ENCODE data around the gene FOXK2. TPM values are rescaled to one million over a fixed set of nuclear protein-coding genes. Genes with fewer than 3 reads are reported as not detected.

FOXK2 gene
- total RNA-seq, 2 experiments from 2014 or later = 76.2 to 144 TPM

GRCh38 chr17:82565551-82565950 is 46.0 kb downstream of the FOXK2 start:
- H3K36me3 ChIP-seq (ENCODE audit: insufficient read depth, low read length) = peaks cover 74% of the 10 kb centered on the region
- no peak for DNase-seq (ENCODE audit: low spot score)

DNA sequence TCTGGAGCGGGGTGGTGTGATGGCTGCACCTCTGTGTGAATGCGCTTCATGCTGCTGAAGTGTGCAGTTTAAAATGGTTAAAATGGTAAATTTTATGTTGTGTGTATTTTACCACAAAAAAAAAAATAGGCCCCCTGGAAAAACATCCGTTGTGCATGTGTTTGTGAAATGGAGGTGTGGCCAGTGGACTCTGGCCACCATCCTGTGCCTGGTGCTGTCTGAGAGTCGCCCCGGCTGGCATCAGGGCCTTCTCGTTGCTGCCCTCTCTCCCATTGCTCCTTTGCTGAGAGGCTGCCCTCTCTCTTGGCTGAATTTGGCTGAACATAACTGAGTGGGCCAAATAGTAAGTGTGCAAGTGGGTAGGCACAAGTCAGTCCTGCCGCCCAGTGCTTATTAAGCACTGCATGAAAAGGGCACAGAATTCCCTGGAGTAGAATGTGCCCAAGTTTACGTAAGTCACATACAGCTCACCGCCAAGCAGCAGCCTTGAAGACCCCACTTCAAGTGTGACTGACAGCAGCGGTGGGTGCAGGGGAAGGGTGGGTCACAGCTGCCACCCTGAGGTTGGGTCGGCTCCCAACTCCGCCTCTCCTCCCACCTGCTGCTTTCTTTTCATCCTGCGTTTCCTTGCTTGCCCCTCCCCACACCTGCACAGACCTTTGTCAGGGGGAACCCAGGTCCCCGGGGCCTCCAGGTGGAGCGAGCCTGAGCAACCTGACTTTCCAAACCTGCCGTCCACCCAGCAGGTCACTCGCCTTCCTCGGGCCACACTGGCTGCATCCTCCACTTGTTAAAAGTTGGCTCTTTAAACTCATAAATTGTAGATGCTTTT is 46.8 kb downstream of the FOXK2 start:
- CTCF ChIA-PET (ENCODE audit: unreplicated experiment) = no interaction called here
- H3K79me2 ChIP-seq (ENCODE audit: insufficient read depth, low read depth, low read length) = peaks cover 49% of the 10 kb centered on the region

More at GRCh38 chr17:82565551-82565950, 46.0 kb downstream of the FOXK2 start:
- H3K4me2 ChIP-seq (ENCODE audit: low read length) = no peak overlapping the region
- H2AFZ ChIP-seq (ENCODE audit: low read length) = no peak overlapping the region
- BruUV-seq (replicated peaks) = TSS peak; percentile 52
- peaks cover 15% of the 10 kb centered on the region for H4K20me1 ChIP-seq (ENCODE audit: insufficient read depth, low read length)
- H3K9me3 ChIP-seq (ENCODE audit: low read length) = no peaks in the 10 kb centered on the region
- CTCF ChIA-PET (ENCODE audit: unreplicated experiment) = no interaction called here
- H3K9me2 ChIP-seq (ENCODE audit: insufficient read depth, low read length) = no peaks in the 10 kb centered on the region
- no peak for TF ChIP-seq EZH2phosphoT487 (IDR thresholded peaks at IDR 0.05; ENCODE audit: borderline replicate concordance, low read depth, low read length)
- TF ChIP-seq, protein P1, sequence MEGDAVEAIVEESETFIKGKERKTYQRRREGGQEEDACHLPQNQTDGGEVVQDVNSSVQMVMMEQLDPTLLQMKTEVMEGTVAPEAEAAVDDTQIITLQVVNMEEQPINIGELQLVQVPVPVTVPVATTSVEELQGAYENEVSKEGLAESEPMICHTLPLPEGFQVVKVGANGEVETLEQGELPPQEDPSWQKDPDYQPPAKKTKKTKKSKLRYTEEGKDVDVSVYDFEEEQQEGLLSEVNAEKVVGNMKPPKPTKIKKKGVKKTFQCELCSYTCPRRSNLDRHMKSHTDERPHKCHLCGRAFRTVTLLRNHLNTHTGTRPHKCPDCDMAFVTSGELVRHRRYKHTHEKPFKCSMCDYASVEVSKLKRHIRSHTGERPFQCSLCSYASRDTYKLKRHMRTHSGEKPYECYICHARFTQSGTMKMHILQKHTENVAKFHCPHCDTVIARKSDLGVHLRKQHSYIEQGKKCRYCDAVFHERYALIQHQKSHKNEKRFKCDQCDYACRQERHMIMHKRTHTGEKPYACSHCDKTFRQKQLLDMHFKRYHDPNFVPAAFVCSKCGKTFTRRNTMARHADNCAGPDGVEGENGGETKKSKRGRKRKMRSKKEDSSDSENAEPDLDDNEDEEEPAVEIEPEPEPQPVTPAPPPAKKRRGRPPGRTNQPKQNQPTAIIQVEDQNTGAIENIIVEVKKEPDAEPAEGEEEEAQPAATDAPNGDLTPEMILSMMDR (conservative IDR thresholded peaks at IDR 0.05; ENCODE audit: low read length) = no peak
- intact Hi-C loops (cut with micrococcal nuclease; ENCODE audit: unreplicated experiment) = no loop called here
- H3K79me2 ChIP-seq (ENCODE audit: insufficient read depth, low read depth, low read length) = peaks cover 57% of the 10 kb centered on the region
- H3K27ac ChIP-seq (ENCODE audit: low read depth, low read length, poor library complexity, severe bottlenecking) = no peak overlapping the region
- POLR2A ChIA-PET = no interaction called here
- no peaks in the 10 kb centered on the region for H3K4me1 ChIP-seq (ENCODE audit: insufficient read depth, low read length, poor library complexity, severe bottlenecking)
- no peak overlapping the region for H3K4me3 ChIP-seq (ENCODE audit: low read depth, low read length, poor library complexity, severe bottlenecking)

More for the DNA sequence above, 46.8 kb downstream of the FOXK2 start:
- H2AFZ ChIP-seq (ENCODE audit: low read length) = no peak overlapping the region
- DNase-seq (ENCODE audit: low spot score) = no peak
- H4K20me1 ChIP-seq (ENCODE audit: insufficient read depth, low read length) = peaks cover 9% of the 10 kb centered on the region
- BruUV-seq (replicated peaks) = no TSS peak
- H3K4me2 ChIP-seq (ENCODE audit: low read length) = no peak overlapping the region
- no peaks in the 10 kb centered on the region for H3K9me3 ChIP-seq (ENCODE audit: low read length)
- POLR2A ChIA-PET = no interaction called here
- intact Hi-C loops (cut with micrococcal nuclease; ENCODE audit: unreplicated experiment) = no loop called here
- H3K4me3 ChIP-seq (ENCODE audit: low read depth, low read length, poor library complexity, severe bottlenecking) = no peak overlapping the region
- TF ChIP-seq EZH2phosphoT487 (IDR thresholded peaks at IDR 0.05; ENCODE audit: borderline replicate concordance, low read depth, low read length) = no peak
- TF ChIP-seq, protein P1 (conservative IDR thresholded peaks at IDR 0.05; ENCODE audit: low read length) = no peak
- no peaks in the 10 kb centered on the region for H3K4me1 ChIP-seq (ENCODE audit: insufficient read depth, low read length, poor library complexity, severe bottlenecking)
- H3K27ac ChIP-seq (ENCODE audit: low read depth, low read length, poor library complexity, severe bottlenecking) = no peak overlapping the region
- no peaks in the 10 kb centered on the region for H3K9me2 ChIP-seq (ENCODE audit: insufficient read depth, low read length)
- H3K36me3 ChIP-seq (ENCODE audit: insufficient read depth, low read length) = peaks cover 82% of the 10 kb centered on the region
